ENCODE measurements around the gene CDKN2AIP. TPM values are rescaled to one million over a fixed set of nuclear protein-coding genes. Genes with fewer than 3 reads are reported as not detected.

CDKN2AIP gene
- total RNA-seq, 1 experiment from 2014 or later, result 24.0 TPM

- WGBS (ENCODE audit: extremely low coverage, insufficient read length, low lambda C conversion rate), result no CpG with 5 or more reads among the region's 32 CpGs
- Histone ChIP-seq H2BK5ac (ENCODE audit: insufficient read length, low read length) (no peak overlapping the region), H3K4me1 (ENCODE audit: insufficient read depth, low read length) (no peaks in the 10 kb centered on the region; the same call in 1 of the 2 replicates), H3K14ac (ENCODE audit: insufficient read depth, low read length) (peak overlapping the region; percentile 97; the same call in 1 of the 2 replicates), H2BK15ac (ENCODE audit: low read depth, low read length) (no peak overlapping the region), H2AFZ (ENCODE audit: low read length) (peak overlapping the region; percentile 99), H4K8ac (replicated peaks; ENCODE audit: insufficient read length, low read depth, low read length) (no peak overlapping the region), H3K79me1 (ENCODE audit: insufficient read depth, low read depth, low read length, poor library complexity, severe bottlenecking) (no peaks in the 10 kb centered on the region), H2AK5ac (ENCODE audit: insufficient read length, low read length) (no peak overlapping the region), H3K18ac (ENCODE audit: insufficient read length, low read depth, low read length) (peak overlapping the region; percentile 88), H3K23ac (ENCODE audit: insufficient read length, low read depth, low read length) (no peak overlapping the region), H2BK20ac (ENCODE audit: low read depth, low read length, poor library complexity, severe bottlenecking) (no peak overlapping the region), H3K79me2 (ENCODE audit: insufficient read depth, low read length) (no peaks in the 10 kb centered on the region), H2BK12ac (ENCODE audit: insufficient read length, low read depth, low read length) (no peak overlapping the region), H3K56ac (ENCODE audit: insufficient read length, low read depth, low read length) (no peak overlapping the region), H3K9me3 (ENCODE audit: control insufficient read depth, low read depth, low read length) (no peaks in the 10 kb centered on the region), H3K4ac (ENCODE audit: low read depth, low read length) (no peak overlapping the region; the same call in 1 of the 2 replicates), H3T11ph (ENCODE audit: low read length) (no peak overlapping the region), H4K20me1 (ENCODE audit: control insufficient read depth, insufficient read depth, insufficient read length) (no peaks in the 10 kb centered on the region), H4K5ac (ENCODE audit: insufficient read length, low read depth, low read length) (no peak overlapping the region), H2BK120ac (ENCODE audit: low read depth, low read length, poor library complexity, severe bottlenecking) (no peak overlapping the region), H3K9ac (ENCODE audit: extremely low read depth, insufficient read length, low read length) (peak overlapping the region; percentile 82), H4K91ac (ENCODE audit: insufficient read length, low read depth, low read length) (no peak overlapping the region), H3K27me3 (ENCODE audit: insufficient read depth, low read length) (no peaks in the 10 kb centered on the region), H3K4me2 (ENCODE audit: insufficient read depth, insufficient read length, low read length) (peak overlapping the region; percentile 69), H3K27ac (ENCODE audit: insufficient read length, low read depth, low read length) (no peak overlapping the region), H3K23me2 (ENCODE audit: insufficient read length, low read depth, low read length, poor library complexity, severe bottlenecking) (no peaks in the 10 kb centered on the region)
- no peaks in the 10 kb centered on the region for H3K9me3 Mint-ChIP-seq
- H3K4me1 Mint-ChIP-seq, result peaks cover 9 to 14% of the 10 kb centered on the region in 2 experiments
- peak; percentile 97 for TF ChIP-seq CTCF (conservative IDR thresholded peaks at IDR 0.05)
- peak overlapping the region; percentile 56 to 70 for H3K4me3 Mint-ChIP-seq
- H3K27ac Mint-ChIP-seq, result peak overlapping the region in 2 of 3 experiments; percentile 80 to 89; a peak in 2 of 7 replicates
- peak; percentile 93 for DNase-seq
- H3K36me3 Mint-ChIP-seq (ENCODE audit: insufficient read depth in 1 of 3, low read depth in 3 of 3), result no peaks in the 10 kb centered on the region
- peaks cover 13% of the 10 kb centered on the region for H3K27me3 Mint-ChIP-seq (ENCODE audit: low read depth)
Observed at GRCh38 chr4:183407128-183407585, 37.3 kb upstream of the CDKN2AIP start.

Measured in H9 (cell line).